Peyer's patch (tissue), 4 donors: ENCODE results near the gene SEC14L6. TPM values are rescaled to one million over a fixed set of nuclear protein-coding genes. Genes with fewer than 3 reads are reported as not detected.

Experiments
- DNase-seq, 3 donors: peaks; one replicate each; pipeline ENCODE4 v3.0.0-alpha.2; 2017 to 2019
- H3K27ac ChIP-seq, 4 donors: fragments of 200-600 bp; sonication (generic); one replicate each; pipeline ENCODE4 v1.5.1; 2016 to 2019
- H3K27me3 ChIP-seq, 2 donors: fragments of 200-600 bp; sonication (generic); one replicate each; pipeline ENCODE4 v1.5.1; 2019
- H3K36me3 ChIP-seq, 3 donors: fragments of 200-600 bp; sonication (generic); one replicate each; pipeline ENCODE4 v1.5.1; 2016 to 2019
- H3K4me1 ChIP-seq, 4 donors: fragments of 200-600 bp; sonication (generic); one replicate each; pipeline ENCODE4 v1.5.1; 2016 to 2019
- H3K4me3 ChIP-seq, 4 donors: fragments of 200-600 bp; sonication (generic); 1 replicate in 3 of 4; 2 replicates in 1 of 4; pipeline ENCODE4 v1.5.1; 2016 to 2019; ENCODE audit warnings: mild to moderate bottlenecking in 1 of 4
- H3K9me3 ChIP-seq, 4 donors: fragments of 200-600 bp; sonication (generic); one replicate each; pipeline ENCODE4 v1.5.1; 2016 to 2019; ENCODE audit warnings: mild to moderate bottlenecking in 1 of 4
- POLR2A ChIP-seq, 2 donors: fragments of 450-650 bp; IDR thresholded peaks; one replicate each; pipeline ENCODE4 v1.5.1; 2017; ENCODE audit warnings: antibody characterized with exemption in 2 of 2, mild to moderate bottlenecking in 2 of 2, moderate library complexity in 2 of 2
- total RNA-seq, 4 donors: library from RNA; depleted of rRNA; stranded (reverse); fragments of >200 nt; gene quantifications; one replicate each; pipeline ENCODE4 v1.1.0, GENCODE V29; 2016
- TF ChIP-seq, protein P1 (sequence below), 6 experiments: fragments of 450-650 bp in 4 of 6; fragments of 200-600 bp in 2 of 6; sonication (generic) in 1 of 6; IDR thresholded peaks; one replicate each; pipeline ENCODE4 v1.5.1; 2017 to 2019; ENCODE audit warnings: antibody characterized with exemption in 6 of 6, mild to moderate bottlenecking in 3 of 6, moderate library complexity in 1 of 6

The SEC14L6 gene
- total RNA-seq, 4 donors from 2014 or later, result 0.27 TPM; not detected in 3

GRCh38 chr22:30481711-30482110 lies 64.8 kb downstream of the SEC14L6 start:
- no peak overlapping the region for H3K27ac ChIP-seq
- no peak for TF ChIP-seq POLR2A (IDR thresholded peaks at IDR 0.05)
- TF ChIP-seq, protein P1, sequence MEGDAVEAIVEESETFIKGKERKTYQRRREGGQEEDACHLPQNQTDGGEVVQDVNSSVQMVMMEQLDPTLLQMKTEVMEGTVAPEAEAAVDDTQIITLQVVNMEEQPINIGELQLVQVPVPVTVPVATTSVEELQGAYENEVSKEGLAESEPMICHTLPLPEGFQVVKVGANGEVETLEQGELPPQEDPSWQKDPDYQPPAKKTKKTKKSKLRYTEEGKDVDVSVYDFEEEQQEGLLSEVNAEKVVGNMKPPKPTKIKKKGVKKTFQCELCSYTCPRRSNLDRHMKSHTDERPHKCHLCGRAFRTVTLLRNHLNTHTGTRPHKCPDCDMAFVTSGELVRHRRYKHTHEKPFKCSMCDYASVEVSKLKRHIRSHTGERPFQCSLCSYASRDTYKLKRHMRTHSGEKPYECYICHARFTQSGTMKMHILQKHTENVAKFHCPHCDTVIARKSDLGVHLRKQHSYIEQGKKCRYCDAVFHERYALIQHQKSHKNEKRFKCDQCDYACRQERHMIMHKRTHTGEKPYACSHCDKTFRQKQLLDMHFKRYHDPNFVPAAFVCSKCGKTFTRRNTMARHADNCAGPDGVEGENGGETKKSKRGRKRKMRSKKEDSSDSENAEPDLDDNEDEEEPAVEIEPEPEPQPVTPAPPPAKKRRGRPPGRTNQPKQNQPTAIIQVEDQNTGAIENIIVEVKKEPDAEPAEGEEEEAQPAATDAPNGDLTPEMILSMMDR (IDR thresholded peaks at IDR 0.05), result no peak

GRCh38 chr22:30479981-30480380 lies 66.6 kb downstream of the SEC14L6 start:
- DNase-seq, result no peak
- no peaks in the 10 kb centered on the region for H3K4me1 ChIP-seq
- no peaks in the 10 kb centered on the region for H3K27me3 ChIP-seq
- H3K9me3 ChIP-seq, result no peaks in the 10 kb centered on the region
- TF ChIP-seq, protein P1 (IDR thresholded peaks at IDR 0.05), result no peak
- no peak for TF ChIP-seq POLR2A (IDR thresholded peaks at IDR 0.05)
- H3K27ac ChIP-seq, result no peak overlapping the region
- H3K36me3 ChIP-seq, result no peaks in the 10 kb centered on the region
- H3K4me3 ChIP-seq, result no peak overlapping the region

More at GRCh38 chr22:30481711-30482110, 64.8 kb downstream of the SEC14L6 start:
- Histone ChIP-seq H3K4me1 (no peaks in the 10 kb centered on the region), H3K4me3 (no peak overlapping the region), H3K9me3 (no peaks in the 10 kb centered on the region), H3K36me3 (no peaks in the 10 kb centered on the region), H3K27me3 (no peaks in the 10 kb centered on the region)
- DNase-seq, result no peak

DNA sequence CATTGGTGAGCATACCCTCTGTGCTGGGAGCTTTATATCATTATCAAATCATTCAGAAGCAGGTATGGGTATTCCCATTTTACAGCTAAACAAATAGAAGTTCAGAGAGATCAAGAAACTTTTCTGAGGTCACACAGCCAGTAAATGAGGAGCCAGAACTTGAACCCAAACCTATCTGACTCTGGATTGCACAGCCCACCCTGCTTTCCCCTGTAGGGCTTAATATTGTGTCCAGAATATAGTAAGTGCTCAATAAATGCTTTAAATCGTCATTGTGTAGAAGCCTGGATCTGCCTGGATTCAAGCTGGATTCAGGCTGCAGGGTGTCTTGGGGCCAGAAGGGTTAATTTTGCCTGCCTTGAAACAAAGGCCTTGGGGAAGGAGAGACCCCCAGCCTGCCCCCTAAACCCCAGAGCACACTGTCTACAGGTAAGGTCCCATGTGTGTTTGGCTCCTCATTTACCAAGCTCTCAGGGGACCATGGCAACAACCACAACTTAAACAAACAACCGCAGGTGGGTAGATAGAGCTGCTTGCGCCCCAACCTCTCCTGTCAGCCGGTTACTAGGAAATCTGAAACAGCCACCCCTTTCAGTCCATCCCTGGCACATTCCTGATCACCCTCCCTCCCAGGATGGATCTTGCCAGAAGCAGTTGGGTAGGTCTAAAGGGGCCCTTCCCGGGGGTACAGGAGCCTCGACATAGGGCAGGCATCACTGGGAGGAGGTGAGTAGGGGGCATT lies 71.7 kb downstream of the SEC14L6 start:
- DNase-seq, result no peak

GRCh38 chr22:30474121-30474520 lies 72.4 kb downstream of the SEC14L6 start:
- Histone ChIP-seq H3K9me3 (no peaks in the 10 kb centered on the region), H3K27me3 (no peaks in the 10 kb centered on the region), H3K4me1 (no peaks in the 10 kb centered on the region), H3K36me3 (no peaks in the 10 kb centered on the region), H3K27ac (no peak overlapping the region), H3K4me3 (no peak overlapping the region)
- DNase-seq, result no peak
- TF ChIP-seq, protein P1 (IDR thresholded peaks at IDR 0.05), result no peak
- no peak for TF ChIP-seq POLR2A (IDR thresholded peaks at IDR 0.05)

More for the DNA sequence above, 71.7 kb downstream of the SEC14L6 start:
- H3K9me3 ChIP-seq, result no peaks in the 10 kb centered on the region
- TF ChIP-seq, protein P1 (IDR thresholded peaks at IDR 0.05), result no peak
- TF ChIP-seq POLR2A (IDR thresholded peaks at IDR 0.05), result no peak
- H3K4me3 ChIP-seq, result no peak overlapping the region
- no peaks in the 10 kb centered on the region for H3K4me1 ChIP-seq
- no peaks in the 10 kb centered on the region for H3K36me3 ChIP-seq
- no peak overlapping the region for H3K27ac ChIP-seq
- no peaks in the 10 kb centered on the region for H3K27me3 ChIP-seq

- no peak for DNase-seq
- H3K4me1 ChIP-seq, result no peaks in the 10 kb centered on the region
- H3K27ac ChIP-seq, result no peak overlapping the region
- no peaks in the 10 kb centered on the region for H3K36me3 ChIP-seq
- H3K4me3 ChIP-seq, result no peak overlapping the region
- TF ChIP-seq, protein P1 (IDR thresholded peaks at IDR 0.05), result no peak
- TF ChIP-seq POLR2A (IDR thresholded peaks at IDR 0.05), result no peak
- no peaks in the 10 kb centered on the region for H3K27me3 ChIP-seq
- H3K9me3 ChIP-seq, result no peaks in the 10 kb centered on the region
These were observed 73.4 kb downstream of the SEC14L6 start for GRCh38 chr22:30472994-30473720.

Other genes with a start within 250 kb of the SEC14L6 start
- 10 to 100 TPM; 18.4 to 25.9 (median 20.8) TPM for gene TBC1D10A, start 219.8 kb downstream of the SEC14L6 start, total RNA-seq
- 100 to 1,000 TPM in 3 of 4 donors, 10 to 100 TPM in 1; 90.4 to 182 (median 160) TPM for gene SF3A1, start 189.8 kb downstream of the SEC14L6 start, total RNA-seq
- gene CCDC157, start 189.7 kb downstream of the SEC14L6 start, total RNA-seq, result 1 to 10 TPM; 3.5 to 8.8 (median 6.9) TPM
- 10 to 100 TPM in 3 of 4 donors, 1 to 10 TPM in 1; 8.6 to 28.9 (median 13.0) TPM for gene RNF215, start 159.3 kb downstream of the SEC14L6 start, total RNA-seq
- gene SEC14L2, start 149.7 kb downstream of the SEC14L6 start, total RNA-seq, result 10 to 100 TPM in 3 of 4 donors, 1 to 10 TPM in 1; 3.3 to 53.6 (median 34.6) TPM
- 10 to 100 TPM; 12.4 to 24.7 (median 19.2) TPM for gene MTFP1, start 121.0 kb downstream of the SEC14L6 start, total RNA-seq
- gene SEC14L3, start 74.7 kb downstream of the SEC14L6 start, total RNA-seq, result not detected
- not detected for gene SEC14L4, start 41.0 kb downstream of the SEC14L6 start, total RNA-seq
- 10 to 100 TPM; 19.0 to 98.5 (median 57.2) TPM for gene GAL3ST1, start 27.9 kb upstream of the SEC14L6 start, total RNA-seq
- gene PES1, start 45.2 kb upstream of the SEC14L6 start, total RNA-seq, result 10 to 100 TPM; 28.4 to 49.5 (median 38.4) TPM
- gene TCN2, start 60.4 kb upstream of the SEC14L6 start, total RNA-seq, result 100 to 1,000 TPM in 3 of 4 donors, 10 to 100 TPM in 1; 17.3 to 248 (median 186) TPM
- 1 to 10 TPM; 1.7 to 9.9 (median 7.3) TPM for gene SLC35E4, start 89.0 kb upstream of the SEC14L6 start, total RNA-seq
- gene DUSP18, start 121.1 kb upstream of the SEC14L6 start, total RNA-seq, result 10 to 100 TPM in 3 of 4 donors, 1 to 10 TPM in 1; 5.8 to 50.8 (median 40.2) TPM
- 1 to 10 TPM; 3.7 to 8.7 (median 4.7) TPM for gene OSBP2, start 148.1 kb upstream of the SEC14L6 start, total RNA-seq